Nephron progenitor cell (in vitro differentiated cells): ENCODE results near the gene PLSCR2.

ENCODE experiments used
- DNase-seq: peaks from one replicate; pipeline ENCODE4 v3.0.0; 2021
- H3K27ac Mint-ChIP-seq: 2 replicates; pipeline ENCODE4 v1.8.0; 2021; ENCODE audit warnings: mild to moderate bottlenecking, moderate library complexity, mixed read lengths
- H3K27me3 Mint-ChIP-seq: 2 replicates; pipeline ENCODE4 v1.8.0; 2021; ENCODE audit warnings: mild to moderate bottlenecking, low read depth, mixed read lengths; ENCODE audit not compliant: poor library complexity
- H3K36me3 Mint-ChIP-seq: 2 replicates; pipeline ENCODE4 v1.8.0; 2021; ENCODE audit warnings: low read depth, mixed read lengths
- H3K4me1 Mint-ChIP-seq: 2 replicates; pipeline ENCODE4 v1.8.0; 2021; ENCODE audit warnings: mixed read lengths
- H3K4me3 Mint-ChIP-seq: 2 replicates; pipeline ENCODE4 v1.8.0; 2021; ENCODE audit warnings: mild to moderate bottlenecking, moderate library complexity, mixed read lengths
- H3K9me3 Mint-ChIP-seq: 2 replicates; pipeline ENCODE4 v1.8.0; 2021; ENCODE audit warnings: mild to moderate bottlenecking, moderate library complexity, mixed read lengths
- CTCF ChIP-seq: fragments of 200-600 bp; sonication (generic); IDR thresholded peaks from 2 replicates; pipeline ENCODE4 v1.5.0; 2021; ENCODE audit warnings: antibody characterized with exemption

The PLSCR2 gene

GRCh38 chr3:146396792-146397191, 72.6 kb downstream of the PLSCR2 start:
- Mint-ChIP-seq H3K9me3 (no peaks in the 10 kb centered on the region), H3K4me1 (no peaks in the 10 kb centered on the region), H3K27ac (no peak overlapping the region), H3K36me3 (no peaks in the 10 kb centered on the region), H3K27me3 (no peaks in the 10 kb centered on the region), H3K4me3 (no peak overlapping the region)
- TF ChIP-seq CTCF, result no peak
- no peak for DNase-seq

- Mint-ChIP-seq H3K27me3 (no peaks in the 10 kb centered on the region), H3K36me3 (no peaks in the 10 kb centered on the region), H3K27ac (no peak overlapping the region), H3K4me1 (no peaks in the 10 kb centered on the region), H3K4me3 (no peak overlapping the region), H3K9me3 (no peaks in the 10 kb centered on the region)
- no peak for DNase-seq
- no peak for TF ChIP-seq CTCF
Observed at GRCh38 chr3:146395164-146395563, 74.2 kb downstream of the PLSCR2 start.

- no peaks in the 10 kb centered on the region for H3K9me3 Mint-ChIP-seq
- H3K27ac Mint-ChIP-seq, result no peak overlapping the region
- H3K27me3 Mint-ChIP-seq, result no peaks in the 10 kb centered on the region
Observed at GRCh38 chr3:146390957-146391356, 78.4 kb downstream of the PLSCR2 start.

GRCh38 chr3:146390006-146390772, 79.2 kb downstream of the PLSCR2 start:
- Mint-ChIP-seq H3K9me3 (no peaks in the 10 kb centered on the region), H3K4me3 (no peak overlapping the region), H3K4me1 (no peaks in the 10 kb centered on the region), H3K27me3 (no peaks in the 10 kb centered on the region), H3K36me3 (no peaks in the 10 kb centered on the region), H3K27ac (no peak overlapping the region)
- no peak for DNase-seq
- TF ChIP-seq CTCF, result no peak

More at GRCh38 chr3:146390957-146391356, 78.4 kb downstream of the PLSCR2 start:
- Mint-ChIP-seq H3K4me1 (no peaks in the 10 kb centered on the region), H3K4me3 (no peak overlapping the region), H3K36me3 (no peaks in the 10 kb centered on the region)
- no peak for DNase-seq
- no peak for TF ChIP-seq CTCF

GRCh38 chr3:146387566-146387965, 81.8 kb downstream of the PLSCR2 start:
- no peak for TF ChIP-seq CTCF
- no peak for DNase-seq
- Mint-ChIP-seq H3K27me3 (no peaks in the 10 kb centered on the region), H3K4me3 (no peak overlapping the region), H3K9me3 (no peaks in the 10 kb centered on the region), H3K4me1 (no peaks in the 10 kb centered on the region), H3K27ac (no peak overlapping the region), H3K36me3 (no peaks in the 10 kb centered on the region)

- TF ChIP-seq CTCF, result no peak
- Mint-ChIP-seq H3K4me3 (no peak overlapping the region), H3K27ac (no peak overlapping the region), H3K36me3 (no peaks in the 10 kb centered on the region), H3K9me3 (no peaks in the 10 kb centered on the region), H3K4me1 (no peaks in the 10 kb centered on the region), H3K27me3 (no peaks in the 10 kb centered on the region)
- no peak for DNase-seq
Observed at GRCh38 chr3:146386936-146387335, 82.4 kb downstream of the PLSCR2 start.
